ENCODE data around the gene ZNF564.

ZNF564 gene

GRCh38 chr19:12546068-12546467 is 5.2 kb downstream of the ZNF564 start:
- TF ChIP-seq, protein P1, sequence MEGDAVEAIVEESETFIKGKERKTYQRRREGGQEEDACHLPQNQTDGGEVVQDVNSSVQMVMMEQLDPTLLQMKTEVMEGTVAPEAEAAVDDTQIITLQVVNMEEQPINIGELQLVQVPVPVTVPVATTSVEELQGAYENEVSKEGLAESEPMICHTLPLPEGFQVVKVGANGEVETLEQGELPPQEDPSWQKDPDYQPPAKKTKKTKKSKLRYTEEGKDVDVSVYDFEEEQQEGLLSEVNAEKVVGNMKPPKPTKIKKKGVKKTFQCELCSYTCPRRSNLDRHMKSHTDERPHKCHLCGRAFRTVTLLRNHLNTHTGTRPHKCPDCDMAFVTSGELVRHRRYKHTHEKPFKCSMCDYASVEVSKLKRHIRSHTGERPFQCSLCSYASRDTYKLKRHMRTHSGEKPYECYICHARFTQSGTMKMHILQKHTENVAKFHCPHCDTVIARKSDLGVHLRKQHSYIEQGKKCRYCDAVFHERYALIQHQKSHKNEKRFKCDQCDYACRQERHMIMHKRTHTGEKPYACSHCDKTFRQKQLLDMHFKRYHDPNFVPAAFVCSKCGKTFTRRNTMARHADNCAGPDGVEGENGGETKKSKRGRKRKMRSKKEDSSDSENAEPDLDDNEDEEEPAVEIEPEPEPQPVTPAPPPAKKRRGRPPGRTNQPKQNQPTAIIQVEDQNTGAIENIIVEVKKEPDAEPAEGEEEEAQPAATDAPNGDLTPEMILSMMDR (IDR thresholded peaks at IDR 0.05; ENCODE audit: control insufficient read depth, extremely low read depth, insufficient read depth), result no peak
- H3K4me3 ChIP-seq (ENCODE audit: low read depth, low read length), result no peak overlapping the region
- DNase-seq (ENCODE audit: low read depth), result no peak

GRCh38 chr19:12545267-12545666 is 6.0 kb downstream of the ZNF564 start:
- H3K4me3 ChIP-seq (ENCODE audit: low read depth, low read length), result no peak overlapping the region
- no peak for DNase-seq (ENCODE audit: low read depth)
- TF ChIP-seq, protein P1 (IDR thresholded peaks at IDR 0.05; ENCODE audit: control insufficient read depth, extremely low read depth, insufficient read depth), result no peak

DNA sequence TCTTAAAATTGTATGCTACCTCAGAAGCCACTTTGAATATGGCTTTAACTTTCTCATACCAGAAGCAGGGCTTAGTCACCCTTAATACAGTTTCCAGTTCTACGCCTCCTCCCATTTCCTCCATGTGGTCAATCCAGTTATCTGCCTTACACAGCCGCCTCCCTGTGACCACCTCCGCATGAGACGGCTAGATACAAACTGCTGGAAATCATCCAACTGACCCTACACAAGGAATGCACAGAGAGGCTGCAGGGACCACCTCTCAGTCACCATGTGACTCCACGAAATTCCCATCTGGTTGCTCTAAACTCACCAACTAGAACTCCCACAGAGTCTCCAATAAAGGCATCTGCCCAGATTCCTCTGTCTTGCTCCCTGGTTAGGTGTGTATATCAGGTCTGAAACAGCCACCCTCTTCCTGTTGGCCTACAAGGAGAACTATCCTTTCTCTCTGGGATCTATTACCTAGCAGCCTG is 6.8 kb downstream of the ZNF564 start:
- H3K4me3 ChIP-seq (ENCODE audit: low read depth, low read length), result no peak overlapping the region
- TF ChIP-seq, protein P1 (IDR thresholded peaks at IDR 0.05; ENCODE audit: control insufficient read depth, extremely low read depth, insufficient read depth), result no peak
- no peak for DNase-seq (ENCODE audit: low read depth)

DNA sequence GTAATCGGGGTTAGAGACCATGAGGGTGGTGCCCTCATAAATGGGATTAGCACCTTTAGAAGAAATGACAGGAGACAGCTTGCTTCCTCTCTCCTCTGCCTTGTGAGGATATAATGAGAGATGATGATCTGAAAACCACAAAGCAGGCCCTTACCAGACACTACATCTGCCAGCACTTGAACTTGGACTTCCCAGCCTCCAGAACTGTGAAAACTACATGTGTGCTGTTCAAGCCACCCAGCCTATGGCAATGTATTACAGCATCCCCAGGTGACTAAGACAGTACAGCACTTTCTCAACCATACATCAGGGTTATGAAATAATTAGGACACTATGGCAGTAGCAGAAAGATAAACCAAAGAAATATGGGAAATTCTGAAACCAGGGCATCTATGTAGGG is 7.4 kb downstream of the ZNF564 start:
- H3K4me3 ChIP-seq (ENCODE audit: low read depth, low read length), result no peak overlapping the region
- TF ChIP-seq, protein P1 (IDR thresholded peaks at IDR 0.05; ENCODE audit: control insufficient read depth, extremely low read depth, insufficient read depth), result no peak

GRCh38 chr19:12527034-12527836 is 24.0 kb downstream of the ZNF564 start:
- TF ChIP-seq, protein P1 (IDR thresholded peaks at IDR 0.05; ENCODE audit: control insufficient read depth, extremely low read depth, insufficient read depth), result no peak
- no peak for DNase-seq (ENCODE audit: low read depth)
- no peak overlapping the region for H3K4me3 ChIP-seq (ENCODE audit: low read depth, low read length)

More for the DNA sequence above, 7.4 kb downstream of the ZNF564 start:
- no peak for DNase-seq (ENCODE audit: low read depth)

GRCh38 chr19:12526542-12526941 is 24.7 kb downstream of the ZNF564 start:
- DNase-seq (ENCODE audit: low read depth), result no peak
- H3K4me3 ChIP-seq (ENCODE audit: low read depth, low read length), result no peak overlapping the region
- TF ChIP-seq, protein P1 (IDR thresholded peaks at IDR 0.05; ENCODE audit: control insufficient read depth, extremely low read depth, insufficient read depth), result no peak

All from LNCaP clone FGC (cell line).